Left kidney (tissue), 8 donors: ENCODE data around the gene KRTAP10-7. TPM values are rescaled to one million over a fixed set of nuclear protein-coding genes. Genes with fewer than 3 reads are reported as not detected.
"Not testable (repeated sequence)": the region's sequence is repeated elsewhere in the genome, so short reads cannot be mapped to it uniquely, and the experiment has no call there.

Experiments
- DNase-seq: peaks from one replicate; pipeline ENCODE4 v3.0.0-alpha.2; 2013
- long read RNA-seq, 8 donors: transcript quantifications; one replicate each; lab custom pipeline, GENCODE V29; 2026
- polyA plus RNA-seq: library from polyadenylated mRNA; unstranded; fragments of 120-200 nt; gene quantifications from one replicate; pipeline ENCODE4 v1.2.1, GENCODE V29; 2013; ENCODE audit not compliant: insufficient read length

The KRTAP10-7 gene
- not detected for polyA plus RNA-seq
- long read RNA-seq, donor 1: 0 reads
- long read RNA-seq, donor 2: 0 reads
- long read RNA-seq, donor 3: 0 reads
- long read RNA-seq, donor 4: 0 reads
- long read RNA-seq, donor 5: 0 reads
- long read RNA-seq, donor 6: 0 reads
- long read RNA-seq, donor 7: 0 reads
- long read RNA-seq, donor 8: 0 reads

GRCh38 chr21:44600118-44600978, at the start of gene KRTAP10-7:
TSS of gene KRTAP10-7 (plus strand) at chr21:44600597. CDS start at chr21:44600622, 25 bp downstream.
- DNase-seq: not testable (repeated sequence)

DNA sequence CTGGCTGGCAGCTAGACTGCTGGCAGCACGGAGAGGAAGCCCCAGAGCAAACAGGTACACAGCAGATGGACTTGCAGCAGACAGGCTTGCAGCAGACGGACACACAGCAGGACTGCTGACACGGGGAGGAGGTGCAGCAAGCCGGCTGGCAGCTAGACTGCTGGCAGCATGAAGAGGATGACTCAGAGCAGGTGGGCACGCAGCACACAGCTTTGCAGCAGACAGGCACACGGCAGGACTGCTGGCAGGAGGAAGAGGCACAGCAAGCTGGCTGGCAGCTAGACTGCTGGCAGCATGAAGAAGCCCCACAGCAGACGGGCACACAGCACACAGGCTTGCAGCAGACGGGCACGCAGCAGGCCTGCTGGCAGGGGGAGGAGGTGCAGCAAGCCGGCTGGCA, 49.6 kb upstream of the KRTAP10-7 start:
- DNase-seq: no peak

- DNase-seq: no peak
Measured at GRCh38 chr21:44551340-44551961, 48.9 kb upstream of the KRTAP10-7 start, which contains the start of gene KRTAP10-2. TSS of gene KRTAP10-2 (minus strand) at chr21:44551505. CDS start at chr21:44551458, 47 bp downstream.

GRCh38 chr21:44552136-44552535, 48.3 kb upstream of the KRTAP10-7 start:
- no peak for DNase-seq

DNA sequence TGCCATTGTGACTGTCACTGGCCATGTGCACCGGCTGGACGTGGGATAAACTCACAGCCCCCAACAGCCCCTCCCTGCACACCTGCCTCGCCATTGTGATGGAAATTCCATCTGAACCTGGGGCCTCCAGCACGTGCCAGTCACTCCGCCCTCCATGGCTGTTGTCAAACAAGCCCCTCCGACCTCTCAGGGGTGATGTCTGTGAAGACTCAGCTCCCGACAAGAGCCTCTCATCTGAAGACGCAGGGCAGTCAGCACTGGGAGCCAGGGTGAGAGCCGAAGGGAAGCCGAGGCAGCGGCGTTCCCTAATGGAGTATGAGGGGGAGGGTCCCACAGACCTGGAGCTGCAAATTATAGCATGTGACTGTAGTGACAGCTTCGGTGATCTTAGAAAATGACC, 47.7 kb upstream of the KRTAP10-7 start:
- no peak for DNase-seq

GRCh38 chr21:44555200-44555875, 45.1 kb upstream of the KRTAP10-7 start:
- DNase-seq: no peak

DNA sequence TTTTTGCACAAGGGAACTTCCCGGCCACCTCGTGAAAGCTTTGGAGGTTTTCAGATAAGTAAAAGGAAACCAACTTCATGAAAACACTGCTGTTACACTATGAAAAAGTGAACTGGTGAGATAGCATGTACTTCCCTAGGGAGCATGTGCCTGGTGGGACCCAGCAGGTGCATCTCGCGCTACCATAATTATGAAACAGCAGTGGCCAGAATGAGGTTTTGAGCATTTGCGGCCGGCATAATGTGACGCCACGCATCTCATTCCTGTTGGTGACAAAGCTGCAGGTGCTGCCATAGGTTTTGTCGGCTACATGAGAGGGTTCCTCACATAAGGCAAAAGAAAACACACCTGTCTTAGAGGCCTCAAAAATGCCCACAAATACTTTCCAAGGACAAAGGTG, 43.5 kb upstream of the KRTAP10-7 start:
- DNase-seq: no peak

- no peak for DNase-seq
Measured at GRCh38 chr21:44557491-44558328, 42.7 kb upstream of the KRTAP10-7 start.

DNA sequence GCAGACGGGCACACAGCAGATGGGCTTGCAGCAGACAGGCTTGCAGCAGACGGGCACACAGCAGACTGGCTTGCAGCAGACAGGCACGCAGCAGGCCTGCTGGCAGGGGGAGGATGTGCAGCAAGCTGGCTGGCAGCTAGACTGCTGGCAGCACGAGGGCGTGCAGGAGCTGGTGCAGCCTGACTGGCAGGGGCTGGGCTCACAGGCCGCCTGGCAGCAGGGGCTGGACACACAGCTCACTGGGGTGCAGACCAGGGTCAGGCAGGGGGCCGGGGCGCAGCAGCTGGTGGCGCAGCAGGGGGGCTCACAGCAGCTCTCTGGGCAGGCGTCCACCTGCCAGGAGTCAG, 42.1 kb upstream of the KRTAP10-7 start:
- DNase-seq: not testable (repeated sequence)

DNA sequence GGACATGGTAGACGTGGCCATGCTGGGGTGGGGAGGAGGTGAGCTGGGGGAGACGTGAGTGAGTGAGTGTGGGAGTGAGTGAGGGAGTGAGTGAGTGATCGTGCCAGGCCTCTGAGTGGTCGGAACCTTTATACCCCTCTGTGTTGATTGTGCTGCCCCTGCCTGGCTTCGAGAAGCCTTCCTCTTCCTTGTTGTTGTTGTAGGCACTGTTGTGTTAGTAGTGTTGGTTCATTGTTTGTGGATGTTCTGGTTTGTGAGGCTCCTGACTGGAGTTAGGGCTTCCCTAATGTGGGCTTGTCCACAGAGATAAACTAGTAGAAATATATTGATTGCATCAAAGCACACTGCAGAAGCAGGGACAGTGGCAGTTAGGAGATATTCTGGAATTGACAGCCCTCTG, 41.7 kb upstream of the KRTAP10-7 start, which contains the start of gene KRTAP10-3:
TSS of gene KRTAP10-3 (minus strand) at position 101 of the 400 bp plus-strand sequence. CDS start at position 21, 80 bp downstream.
- no peak for DNase-seq

DNA sequence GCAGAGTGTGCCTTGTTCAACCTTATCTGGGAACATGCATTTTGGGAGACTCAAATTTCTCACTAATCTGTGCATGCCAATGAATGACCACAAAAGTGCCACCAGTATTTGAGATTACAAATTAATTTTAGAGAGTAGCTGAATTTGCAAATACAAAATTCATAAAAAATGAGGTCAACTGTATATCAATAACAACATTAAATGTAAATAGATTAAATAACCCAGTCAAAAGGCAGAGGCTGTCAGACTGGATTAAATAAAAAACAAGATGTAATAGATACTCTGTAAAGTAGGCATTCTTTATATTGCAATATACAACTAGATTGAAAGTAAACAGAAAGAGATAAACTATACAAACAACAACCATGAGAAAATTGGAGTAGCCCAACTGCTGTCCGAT, 36.3 kb upstream of the KRTAP10-7 start:
- no peak for DNase-seq

DNA sequence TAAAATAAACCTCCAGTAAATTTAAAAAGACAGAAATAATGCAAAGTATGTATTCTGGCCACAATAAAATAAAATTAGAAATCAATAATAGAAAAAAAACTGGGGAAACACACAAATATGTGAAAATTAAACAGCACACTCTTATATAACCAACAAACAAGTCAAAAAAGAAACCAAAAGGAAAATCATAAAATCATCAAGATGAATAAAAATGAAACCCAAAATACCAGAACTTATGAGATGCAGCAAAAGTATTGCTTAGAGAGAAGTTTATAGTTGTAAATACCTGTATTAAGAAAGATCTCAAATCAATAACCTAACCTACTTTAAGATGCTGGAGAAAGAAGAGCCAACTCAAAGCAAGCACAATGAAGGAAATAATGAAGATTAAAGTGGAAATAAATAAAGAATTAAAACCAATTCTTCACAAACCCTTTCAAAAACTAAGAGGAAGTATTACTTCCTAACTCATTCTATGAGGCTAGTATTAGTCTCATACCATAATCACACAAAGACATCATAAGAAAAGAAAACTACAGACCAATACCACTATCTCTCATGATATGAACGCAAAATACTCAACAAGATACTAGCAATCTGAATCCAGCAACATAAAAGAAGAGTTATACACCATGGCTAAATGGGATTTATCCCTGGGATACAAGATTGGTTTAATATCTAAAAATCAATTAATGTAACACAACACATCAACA, 35.4 kb upstream of the KRTAP10-7 start:
- no peak for DNase-seq

DNA sequence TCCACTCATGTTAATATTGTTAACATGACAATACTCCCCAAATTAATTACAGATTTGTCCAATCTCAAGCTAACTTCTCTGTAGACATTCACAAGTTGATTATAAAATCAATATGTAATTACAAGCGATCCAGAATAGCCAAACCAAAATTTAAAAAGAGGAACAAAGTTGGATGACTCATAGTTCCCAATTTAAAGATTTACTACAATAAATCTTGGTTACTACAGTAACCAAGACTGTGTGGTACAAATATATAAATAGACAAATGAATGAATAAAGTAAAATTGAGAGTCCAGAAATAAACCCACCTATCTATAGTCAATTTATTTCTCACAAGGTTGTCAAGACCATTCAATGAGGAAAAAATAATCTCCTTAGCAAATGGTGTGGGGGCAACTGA, 34.0 kb upstream of the KRTAP10-7 start:
- no peak for DNase-seq

GRCh38 chr21:44567481-44568171, 32.8 kb upstream of the KRTAP10-7 start:
- no peak for DNase-seq

DNA sequence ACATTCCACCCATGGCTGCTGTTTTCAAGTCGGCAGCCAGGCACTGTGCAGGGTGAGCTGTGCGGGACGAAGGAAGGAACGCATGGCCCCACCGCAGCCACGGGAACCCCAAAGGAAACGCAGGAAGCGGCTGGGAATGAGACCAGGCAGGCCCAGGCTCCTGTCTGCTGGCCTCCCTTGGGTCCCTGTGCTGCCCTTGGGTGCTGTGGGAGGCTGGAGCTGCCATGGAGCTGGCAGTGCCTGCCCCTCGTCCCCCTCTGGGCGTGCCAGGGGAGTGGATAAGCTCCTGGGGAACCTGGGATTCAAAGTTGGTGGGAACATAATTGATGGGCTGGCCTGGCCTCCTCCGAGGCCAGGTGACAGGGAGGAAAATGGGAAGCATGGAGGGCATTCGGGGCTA, 32.1 kb upstream of the KRTAP10-7 start:
- DNase-seq: no peak

GRCh38 chr21:44568667-44569556, 31.5 kb upstream of the KRTAP10-7 start:
- DNase-seq: no peak

DNA sequence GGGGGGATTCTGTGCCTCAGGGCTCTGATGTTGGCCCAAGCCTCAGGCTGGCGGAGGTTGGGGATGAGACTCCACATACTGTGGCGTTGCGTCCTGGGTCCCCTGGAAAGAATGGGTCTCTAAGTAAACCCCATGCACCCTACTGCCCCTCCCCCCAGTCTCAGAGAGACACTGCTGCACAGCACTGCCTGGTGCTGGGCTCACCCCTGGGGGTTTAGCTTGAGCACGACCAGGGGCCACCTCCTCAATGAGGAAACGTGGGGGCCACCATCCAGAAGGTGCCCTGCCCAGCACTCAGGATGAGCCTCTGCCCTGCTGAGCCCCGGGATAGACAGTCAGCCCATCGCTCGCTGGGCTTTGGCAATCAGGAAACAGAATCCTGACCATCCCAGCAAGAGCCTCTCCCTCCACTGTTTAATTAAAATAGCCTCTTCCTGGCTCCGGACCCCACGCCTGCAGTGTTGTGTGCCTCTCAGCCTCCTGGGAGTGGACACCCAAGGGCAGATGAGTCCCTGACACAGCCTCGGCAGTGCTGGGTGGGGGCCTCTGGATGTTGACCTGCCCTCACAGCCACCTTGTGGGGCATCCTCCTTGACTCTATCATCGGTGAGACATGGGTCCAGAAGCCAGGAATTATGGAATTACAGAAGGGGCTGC, 30.4 kb upstream of the KRTAP10-7 start:
- no peak for DNase-seq

DNA sequence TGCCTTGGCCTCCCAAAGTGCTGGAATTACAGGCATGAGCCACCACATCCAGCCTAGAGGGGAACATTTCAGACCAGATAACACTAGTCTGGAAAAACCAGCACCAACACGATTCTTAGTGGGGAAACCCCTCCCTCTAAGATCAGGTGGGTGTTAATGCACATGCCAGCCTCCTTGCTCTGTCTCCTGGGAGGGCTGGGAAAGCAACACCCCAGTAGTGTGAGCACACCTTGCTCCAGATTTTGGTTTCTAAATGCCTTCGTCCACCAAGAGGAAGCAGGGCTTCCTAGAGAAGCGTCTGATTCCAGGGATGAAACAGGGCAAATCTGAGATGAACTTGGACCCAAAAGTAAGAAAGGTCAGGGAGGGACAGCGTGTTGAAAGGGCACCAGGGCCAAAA, 29.1 kb upstream of the KRTAP10-7 start:
- DNase-seq: no peak
